Smooth muscle cell (in vitro differentiated cells): ENCODE results near the gene PFKP. TPM values are rescaled to one million over a fixed set of nuclear protein-coding genes. Genes with fewer than 3 reads are reported as not detected.

Source experiments
- DNase-seq: peaks from one replicate; lab custom pipeline; 2025; ENCODE audit not compliant: unreplicated experiment; lab: John Stamatoyannopoulos, UW
- H2AFZ ChIP-seq: fragments of 200-600 bp; sonication (generic); 2 replicates; pipeline ENCODE4 v1.6.0; 2016; ENCODE audit warnings: antibody characterized with exemption, low read depth, mild to moderate bottlenecking
- H3F3A ChIP-seq: fragments of 200-600 bp; sonication (generic); 2 replicates; pipeline ENCODE4 v1.6.0; 2017; ENCODE audit warnings: antibody characterized with exemption, low read depth
- H3K27ac ChIP-seq: fragments of 200-600 bp; sonication (generic); 2 replicates; pipeline ENCODE4 v1.5.1; 2016; ENCODE audit warnings: low read depth, mild to moderate bottlenecking
- H3K27me3 ChIP-seq: fragments of 200-600 bp; sonication (generic); 2 replicates; pipeline ENCODE4 v1.6.1; 2016; ENCODE audit warnings: low read depth, mild to moderate bottlenecking
- H3K36me3 ChIP-seq: fragments of 200-600 bp; sonication (generic); 2 replicates; pipeline ENCODE4 v1.5.1; 2016; ENCODE audit warnings: low read depth
- H3K4me1 ChIP-seq: fragments of 200-600 bp; sonication (generic); 2 replicates; pipeline ENCODE4 v1.5.1; 2016; ENCODE audit warnings: low read depth
- H3K4me2 ChIP-seq: fragments of 200-600 bp; sonication (generic); 2 replicates; pipeline ENCODE4 v1.6.0; 2016; ENCODE audit warnings: mild to moderate bottlenecking
- H3K4me3 ChIP-seq: fragments of 200-600 bp; sonication (generic); 2 replicates; pipeline ENCODE4 v1.5.1; 2016; ENCODE audit warnings: mild to moderate bottlenecking
- H3K79me2 ChIP-seq: fragments of 200-600 bp; sonication (generic); 2 replicates; pipeline ENCODE4 v1.6.0; 2016; ENCODE audit warnings: low read depth, mild to moderate bottlenecking
- H3K9ac ChIP-seq: fragments of 200-600 bp; sonication (generic); 2 replicates; pipeline ENCODE4 v1.6.0; 2016; ENCODE audit warnings: low read depth
- H3K9me3 ChIP-seq: fragments of 200-600 bp; sonication (generic); replicated peaks from 2 replicates; pipeline ENCODE4 v1.5.1; 2016; ENCODE audit warnings: low read depth
- H4K20me1 ChIP-seq: fragments of 200-600 bp; sonication (generic); 2 replicates; pipeline ENCODE4 v1.6.0; 2016; ENCODE audit warnings: low read depth
- CTCF ChIP-seq: fragments of 200-600 bp; sonication (generic); IDR thresholded peaks from 2 replicates; pipeline ENCODE4 v1.5.1; 2017; ENCODE audit warnings: borderline replicate concordance, mild to moderate bottlenecking, antibody characterized with exemption; ENCODE audit not compliant: insufficient read depth, poor library complexity, severe bottlenecking
- WGBS: methylation state at CpG from one replicate; pipeline ENCODE4 v1.1.7; 2016; ENCODE audit warnings: low lambda C conversion rate; 5-methylcytosine and 5-hydroxymethylcytosine counted together
- polyA plus RNA-seq: library from polyadenylated mRNA; unstranded; fragments of >200 nt; fragmentation: Nextera tagmentation; extraction: Ambion mirVana; gene quantifications from 2 replicates; pipeline ENCODE4 v1.2.1, GENCODE V29; 2016
- total RNA-seq: library from RNA; depleted of rRNA; stranded (reverse); fragments of >200 nt; gene quantifications from 2 replicates; pipeline ENCODE4 v1.2.3, GENCODE V29; 2014

The PFKP gene
- total and polyA plus RNA-seq, 2 experiments from 2014 or later, result 178 to 203 TPM

DNA sequence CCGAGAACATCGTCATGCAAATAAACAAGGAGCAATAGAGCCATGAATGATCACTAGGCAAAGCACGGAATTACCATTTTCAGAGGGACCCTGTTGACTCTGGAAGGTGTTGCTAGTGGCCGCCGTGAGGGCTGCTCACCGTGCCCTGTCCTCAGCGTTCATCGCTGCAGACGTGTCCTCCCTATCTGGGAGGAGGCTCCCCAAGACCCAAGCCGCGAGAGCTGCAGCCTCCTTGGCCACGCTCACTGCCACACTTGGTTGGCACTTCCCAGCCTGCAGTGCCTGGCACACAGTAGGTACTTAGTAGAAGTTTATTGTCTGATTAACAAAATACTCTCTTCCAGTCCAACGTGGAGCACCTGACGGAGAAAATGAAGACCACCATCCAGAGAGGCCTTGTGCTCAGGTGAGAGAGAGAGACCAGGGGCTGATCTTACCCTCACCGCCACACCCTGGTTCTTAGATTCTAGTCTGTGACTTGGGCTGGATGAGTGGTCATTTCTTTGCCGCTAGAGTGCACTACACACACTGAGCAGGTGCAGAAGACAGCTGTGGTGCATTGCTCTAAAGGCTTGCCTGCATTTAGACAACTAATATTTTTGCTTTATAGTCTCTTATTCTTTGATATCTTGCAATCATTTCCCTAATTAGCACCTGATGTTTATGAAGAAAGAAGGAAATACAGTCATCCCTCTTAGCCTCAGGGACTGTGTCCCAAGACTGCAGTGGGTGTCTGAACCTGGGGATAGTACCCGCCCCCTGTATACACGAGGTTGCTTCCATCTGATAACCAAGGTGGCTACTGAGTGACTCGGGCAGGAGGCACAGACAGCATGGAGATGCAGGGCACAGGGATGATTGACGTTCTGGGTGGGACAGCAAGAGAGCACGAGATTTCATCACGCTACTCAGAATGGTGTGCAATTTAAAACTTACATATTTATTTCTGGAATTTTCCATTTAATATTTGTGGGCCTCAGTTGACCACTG, 65.0 kb downstream of the PFKP start:
- Histone ChIP-seq H3K36me3 (peaks cover 14% of the 10 kb centered on the region), H3F3A (peaks cover 5% of the 10 kb centered on the region), H3K4me2 (no peak overlapping the region), H3K27me3 (no peaks in the 10 kb centered on the region), H3K9me3 (no peaks in the 10 kb centered on the region), H3K4me1 (peaks cover 5% of the 10 kb centered on the region), H3K4me3 (no peak overlapping the region), H3K9ac (no peak overlapping the region), H3K27ac (no peak overlapping the region), H4K20me1 (peaks cover 4% of the 10 kb centered on the region), H2AFZ (no peak overlapping the region), H3K79me2 (no peaks in the 10 kb centered on the region)
- TF ChIP-seq CTCF, result no peak
- no peak for DNase-seq
- WGBS, result 93% methylated on average over 22 of the region's 22 CpGs

GRCh38 chr10:3133948-3134347, 66.6 kb downstream of the PFKP start:
- no peaks in the 10 kb centered on the region for H3K9me3 ChIP-seq
- no peaks in the 10 kb centered on the region for H4K20me1 ChIP-seq
- no peaks in the 10 kb centered on the region for H3K4me1 ChIP-seq
- no peak overlapping the region for H3K4me2 ChIP-seq
- no peak overlapping the region for H2AFZ ChIP-seq
- H3K27ac ChIP-seq, result no peak overlapping the region
- peaks cover 9% of the 10 kb centered on the region for H3F3A ChIP-seq
- no peak overlapping the region for H3K4me3 ChIP-seq
- no peaks in the 10 kb centered on the region for H3K27me3 ChIP-seq
- H3K36me3 ChIP-seq, result peaks cover 16% of the 10 kb centered on the region
- TF ChIP-seq CTCF, result no peak
- WGBS, result 82% methylated on average over 5 of the region's 5 CpGs
- DNase-seq, result no peak
- H3K9ac ChIP-seq, result no peak overlapping the region
- H3K79me2 ChIP-seq, result no peaks in the 10 kb centered on the region

- H3K4me2 ChIP-seq, result no peak overlapping the region
- H2AFZ ChIP-seq, result no peak overlapping the region
- TF ChIP-seq CTCF, result no peak
- H4K20me1 ChIP-seq, result no peaks in the 10 kb centered on the region
- peaks cover 23% of the 10 kb centered on the region for H3K36me3 ChIP-seq
- no peaks in the 10 kb centered on the region for H3K4me1 ChIP-seq
- WGBS, result 92% methylated on average over 3 of the region's 3 CpGs
- H3F3A ChIP-seq, result peaks cover 20% of the 10 kb centered on the region
- no peaks in the 10 kb centered on the region for H3K27me3 ChIP-seq
- H3K4me3 ChIP-seq, result no peak overlapping the region
- no peak for DNase-seq
- no peak overlapping the region for H3K27ac ChIP-seq
- no peaks in the 10 kb centered on the region for H3K79me2 ChIP-seq
- H3K9me3 ChIP-seq, result no peaks in the 10 kb centered on the region
- no peak overlapping the region for H3K9ac ChIP-seq
These were observed 67.7 kb downstream of the PFKP start for GRCh38 chr10:3135006-3135405.
